HTERT RPE-1 (cell line): Measurements from ENCODE around the gene KDM4B.

Experiments
- in situ Hi-C: fragments of 300-500 bp; cut with MboI; formaldehyde crosslinking; loops from 4 replicates; pipeline ENCODE4 v1.14.3; 2020; ENCODE audit warnings: low sequenced_read_pairs

Gene KDM4B

GRCh38 chr19:5067678-5068077 lies 98.8 kb downstream of the KDM4B start:
- in situ Hi-C loops: no loop called here

GRCh38 chr19:5068233-5069072 lies 99.5 kb downstream of the KDM4B start:
- in situ Hi-C loops: no loop called here

- in situ Hi-C loops: no loop called here
These were observed 101.4 kb downstream of the KDM4B start for GRCh38 chr19:5070331-5070730.

- in situ Hi-C loops: no loop called here
These were observed 102.0 kb downstream of the KDM4B start for GRCh38 chr19:5070930-5071329.

- in situ Hi-C loops: no loop called here
These were observed 102.7 kb downstream of the KDM4B start for GRCh38 chr19:5071579-5071978.

- in situ Hi-C loops: no loop called here
These were observed 103.2 kb downstream of the KDM4B start for GRCh38 chr19:5072115-5072514.

- in situ Hi-C loops: no loop called here
These were observed 104.4 kb downstream of the KDM4B start for GRCh38 chr19:5073153-5073844.

GRCh38 chr19:5074407-5074806 lies 105.5 kb downstream of the KDM4B start:
- in situ Hi-C loops: no loop called here

GRCh38 chr19:5074830-5075394 lies 106.0 kb downstream of the KDM4B start:
- in situ Hi-C loops: no loop called here

GRCh38 chr19:5075597-5075996 lies 106.7 kb downstream of the KDM4B start:
- in situ Hi-C loops: no loop called here

GRCh38 chr19:5076440-5077208 lies 107.7 kb downstream of the KDM4B start:
- in situ Hi-C loops: no loop called here

- in situ Hi-C loops: no loop called here
These were observed 108.2 kb downstream of the KDM4B start for GRCh38 chr19:5077209-5077515.

GRCh38 chr19:5078182-5078581 lies 109.3 kb downstream of the KDM4B start:
- in situ Hi-C loops: no loop called here

GRCh38 chr19:5078666-5079065 lies 109.8 kb downstream of the KDM4B start:
- in situ Hi-C loops: no loop called here

- in situ Hi-C loops: no loop called here
These were observed 110.3 kb downstream of the KDM4B start for GRCh38 chr19:5079071-5079774.

- in situ Hi-C loops: no loop called here
These were observed 111.2 kb downstream of the KDM4B start for GRCh38 chr19:5080030-5080654.

GRCh38 chr19:5080809-5081208 lies 111.9 kb downstream of the KDM4B start:
- in situ Hi-C loops: no loop called here

GRCh38 chr19:5081443-5082161 lies 112.7 kb downstream of the KDM4B start:
- in situ Hi-C loops: no loop called here

GRCh38 chr19:5083547-5083965 lies 114.6 kb downstream of the KDM4B start:
- in situ Hi-C loops: no loop called here

GRCh38 chr19:5085566-5085965 lies 116.7 kb downstream of the KDM4B start:
- in situ Hi-C loops: no loop called here
